Cardiac muscle cell (in vitro differentiated cells and primary cell): ENCODE results near the gene PDE8A. TPM values are rescaled to one million over a fixed set of nuclear protein-coding genes. Genes with fewer than 3 reads are reported as not detected.

Experiments used
- DNase-seq, 2 donors: peaks; one replicate each; pipeline versions ENCODE4 v3.0.0 to v3.0.0-alpha.2; 2010 to 2017; ENCODE audit warnings: low read depth in 1 of 2, low spot score in 1 of 2
- H3K27ac ChIP-seq: fragments of 200-600 bp; sonication (generic); 2 replicates; pipeline ENCODE4 v1.5.1; 2016
- H3K27me3 ChIP-seq: fragments of 200-600 bp; sonication (generic); 2 replicates; pipeline ENCODE4 v1.6.0; 2016; ENCODE audit warnings: control low read depth
- H3K36me3 ChIP-seq: fragments of 200-600 bp; sonication (generic); 2 replicates; pipeline ENCODE4 v1.5.1; 2016; ENCODE audit warnings: control low read depth
- H3K4me1 ChIP-seq: fragments of 200-600 bp; sonication (generic); 2 replicates; pipeline ENCODE4 v1.8.1; 2017; ENCODE audit warnings: low read depth, mild to moderate bottlenecking, mixed run types
- H3K4me3 ChIP-seq: fragments of 200-600 bp; sonication (generic); 2 replicates; pipeline ENCODE4 v1.5.1; 2016; ENCODE audit warnings: mild to moderate bottlenecking
- H3K9me3 ChIP-seq: fragments of 200-600 bp; sonication (generic); 2 replicates; pipeline ENCODE4 v1.5.1; 2017; ENCODE audit warnings: low read depth, mild to moderate bottlenecking, control low read depth
- polyA plus RNA-seq: library from polyadenylated mRNA; unstranded; fragments of >200 nt; fragmentation: Nextera tagmentation; extraction: Ambion mirVana; gene quantifications from 2 replicates; pipeline ENCODE4 v1.2.1, GENCODE V29; 2016
- total RNA-seq: library from RNA; depleted of rRNA; stranded (reverse); fragments of >200 nt; gene quantifications from 2 replicates; pipeline ENCODE4 v1.2.3, GENCODE V29; 2016
- TF ChIP-seq, protein P1 (sequence below): IDR thresholded peaks from 2 replicates; pipeline ENCODE4 v1.5.1; 2012; ENCODE audit warnings: low read depth, mild to moderate bottlenecking, low read length

The PDE8A gene
- total and polyA plus RNA-seq, 2 experiments from 2014 or later: 10.2 to 26.8 TPM

DNA sequence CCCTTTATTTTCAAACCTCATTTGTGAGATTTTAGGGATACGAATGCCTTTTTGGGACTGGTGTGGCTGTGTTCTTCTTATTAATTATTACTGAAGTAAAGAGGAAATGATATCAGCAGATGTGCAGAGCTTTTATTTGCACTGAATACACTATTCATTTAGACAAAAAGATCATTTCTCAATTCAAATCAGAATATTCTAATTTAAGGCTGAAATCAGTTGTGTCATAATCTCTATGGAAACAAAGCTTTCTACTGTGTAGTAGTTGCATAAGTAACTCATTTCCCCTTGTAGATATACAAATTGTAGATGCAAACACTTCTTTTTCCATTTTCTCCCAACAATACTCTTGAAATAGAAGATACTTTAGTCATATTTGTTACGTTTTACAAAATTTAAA, 56.0 kb downstream of the PDE8A start:
- no peaks in the 10 kb centered on the region for H3K4me1 ChIP-seq
- H3K36me3 ChIP-seq: no peaks in the 10 kb centered on the region
- H3K9me3 ChIP-seq: no peaks in the 10 kb centered on the region
- no peak overlapping the region for H3K4me3 ChIP-seq
- TF ChIP-seq, protein P1, sequence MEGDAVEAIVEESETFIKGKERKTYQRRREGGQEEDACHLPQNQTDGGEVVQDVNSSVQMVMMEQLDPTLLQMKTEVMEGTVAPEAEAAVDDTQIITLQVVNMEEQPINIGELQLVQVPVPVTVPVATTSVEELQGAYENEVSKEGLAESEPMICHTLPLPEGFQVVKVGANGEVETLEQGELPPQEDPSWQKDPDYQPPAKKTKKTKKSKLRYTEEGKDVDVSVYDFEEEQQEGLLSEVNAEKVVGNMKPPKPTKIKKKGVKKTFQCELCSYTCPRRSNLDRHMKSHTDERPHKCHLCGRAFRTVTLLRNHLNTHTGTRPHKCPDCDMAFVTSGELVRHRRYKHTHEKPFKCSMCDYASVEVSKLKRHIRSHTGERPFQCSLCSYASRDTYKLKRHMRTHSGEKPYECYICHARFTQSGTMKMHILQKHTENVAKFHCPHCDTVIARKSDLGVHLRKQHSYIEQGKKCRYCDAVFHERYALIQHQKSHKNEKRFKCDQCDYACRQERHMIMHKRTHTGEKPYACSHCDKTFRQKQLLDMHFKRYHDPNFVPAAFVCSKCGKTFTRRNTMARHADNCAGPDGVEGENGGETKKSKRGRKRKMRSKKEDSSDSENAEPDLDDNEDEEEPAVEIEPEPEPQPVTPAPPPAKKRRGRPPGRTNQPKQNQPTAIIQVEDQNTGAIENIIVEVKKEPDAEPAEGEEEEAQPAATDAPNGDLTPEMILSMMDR: no peak
- no peak overlapping the region for H3K27ac ChIP-seq
- DNase-seq: peak in 1 of 2 donors; percentile 21
- no peaks in the 10 kb centered on the region for H3K27me3 ChIP-seq

DNA sequence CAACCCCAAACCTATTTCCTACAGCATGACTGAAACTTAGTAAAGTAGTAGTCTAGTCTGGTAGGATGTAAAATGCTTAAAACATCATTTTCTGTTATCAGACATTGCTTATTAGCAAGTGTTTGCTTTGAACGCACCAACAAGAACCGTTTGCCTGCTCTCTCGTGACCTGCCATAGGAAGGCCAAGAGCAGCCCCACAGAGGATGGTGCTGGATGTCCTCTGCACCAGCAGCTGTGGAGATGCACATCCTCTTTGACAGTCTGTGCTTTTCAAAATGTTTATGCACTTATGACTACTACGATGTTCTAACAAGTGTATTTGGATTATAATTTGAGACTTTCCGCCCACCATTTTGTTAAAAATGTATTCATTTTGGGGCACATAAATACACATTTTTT, 59.6 kb downstream of the PDE8A start:
- Histone ChIP-seq H3K4me1 (no peaks in the 10 kb centered on the region), H3K9me3 (no peaks in the 10 kb centered on the region), H3K36me3 (no peaks in the 10 kb centered on the region), H3K4me3 (no peak overlapping the region), H3K27ac (no peak overlapping the region), H3K27me3 (no peaks in the 10 kb centered on the region)
- no peak for DNase-seq
- TF ChIP-seq, protein P1: no peak

DNA sequence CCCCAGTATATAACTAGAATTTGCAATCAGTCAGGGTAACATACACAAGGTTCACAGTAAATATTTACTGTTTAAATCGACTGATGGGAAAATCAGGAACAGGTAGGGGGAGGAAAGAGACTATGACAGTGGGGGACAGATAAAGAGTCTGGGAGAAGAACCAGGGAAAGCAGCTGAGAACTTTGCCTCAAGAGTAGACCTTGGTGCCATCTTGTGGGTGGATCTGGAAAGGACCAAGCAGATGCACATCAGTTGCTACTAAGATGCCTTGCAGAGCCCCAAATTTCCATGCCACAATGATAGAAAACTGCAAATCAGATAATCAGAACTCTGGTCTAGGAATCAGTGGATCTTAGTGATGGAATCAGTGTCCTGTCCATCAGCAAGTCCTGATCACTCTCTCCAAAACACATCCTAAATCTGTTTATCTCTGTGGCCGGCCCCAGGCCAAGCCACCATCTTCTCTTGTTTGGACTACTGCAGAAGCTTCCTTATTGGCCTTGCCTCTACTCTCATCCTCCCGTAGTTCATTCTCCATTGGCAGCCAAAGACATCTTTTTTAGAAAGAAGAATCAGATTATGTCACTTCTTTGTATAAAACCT, 62.7 kb downstream of the PDE8A start:
- no peaks in the 10 kb centered on the region for H3K9me3 ChIP-seq
- peak; percentile 51 to 80 for DNase-seq
- TF ChIP-seq, protein P1: peak; percentile 71
- H3K4me3 ChIP-seq: no peak overlapping the region
- peaks cover 9% of the 10 kb centered on the region for H3K4me1 ChIP-seq
- no peaks in the 10 kb centered on the region for H3K27me3 ChIP-seq
- H3K27ac ChIP-seq: no peak overlapping the region
- H3K36me3 ChIP-seq: no peaks in the 10 kb centered on the region

DNA sequence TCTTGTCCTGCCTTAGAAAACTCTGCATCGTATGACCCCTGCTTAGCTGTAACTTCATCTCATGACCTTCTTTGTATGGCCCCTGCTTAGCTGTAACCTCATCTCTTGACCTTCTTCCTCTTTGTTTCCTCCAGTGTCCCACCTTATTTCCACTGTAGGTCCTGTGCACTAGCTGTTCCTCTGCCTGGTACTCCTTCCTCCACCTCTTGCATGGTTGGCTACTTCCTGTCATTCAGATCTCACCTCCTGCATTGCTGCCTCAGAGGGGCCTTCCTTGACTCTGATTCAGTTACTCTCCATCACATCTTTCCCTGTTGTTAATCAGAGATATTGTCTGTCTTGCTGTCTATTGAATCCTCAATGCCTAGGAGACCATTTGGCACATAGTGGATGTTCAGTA, 63.2 kb downstream of the PDE8A start:
- Histone ChIP-seq H3K36me3 (no peaks in the 10 kb centered on the region), H3K9me3 (no peaks in the 10 kb centered on the region), H3K27me3 (no peaks in the 10 kb centered on the region), H3K4me3 (no peak overlapping the region), H3K4me1 (peaks cover 9% of the 10 kb centered on the region), H3K27ac (no peak overlapping the region)
- TF ChIP-seq, protein P1: no peak
- DNase-seq: no peak

DNA sequence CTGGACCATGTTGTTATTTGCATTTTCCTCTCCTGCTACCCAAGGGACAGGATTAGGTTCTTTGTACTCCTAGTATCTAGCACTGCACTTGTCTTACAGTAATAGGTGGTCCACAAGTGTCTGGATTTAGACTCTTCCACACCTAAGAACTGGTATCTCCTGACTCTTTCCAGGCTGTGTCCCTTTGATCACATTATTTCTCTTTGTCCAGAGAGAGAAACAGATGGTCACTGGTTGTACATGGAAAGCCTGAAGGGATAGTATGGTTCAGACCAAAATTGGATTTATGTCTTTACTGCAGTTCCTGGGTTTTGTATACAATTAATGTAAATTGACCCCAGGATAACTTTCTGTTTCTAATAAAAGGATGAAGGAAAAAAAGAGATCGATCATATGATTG, 64.0 kb downstream of the PDE8A start:
- DNase-seq: no peak
- no peak overlapping the region for H3K4me3 ChIP-seq
- H3K9me3 ChIP-seq: no peaks in the 10 kb centered on the region
- H3K27me3 ChIP-seq: no peaks in the 10 kb centered on the region
- TF ChIP-seq, protein P1: no peak
- no peaks in the 10 kb centered on the region for H3K36me3 ChIP-seq
- peaks cover 9% of the 10 kb centered on the region for H3K4me1 ChIP-seq
- no peak overlapping the region for H3K27ac ChIP-seq
